ENCODE data around the gene AZU1.

Gene AZU1

DNA sequence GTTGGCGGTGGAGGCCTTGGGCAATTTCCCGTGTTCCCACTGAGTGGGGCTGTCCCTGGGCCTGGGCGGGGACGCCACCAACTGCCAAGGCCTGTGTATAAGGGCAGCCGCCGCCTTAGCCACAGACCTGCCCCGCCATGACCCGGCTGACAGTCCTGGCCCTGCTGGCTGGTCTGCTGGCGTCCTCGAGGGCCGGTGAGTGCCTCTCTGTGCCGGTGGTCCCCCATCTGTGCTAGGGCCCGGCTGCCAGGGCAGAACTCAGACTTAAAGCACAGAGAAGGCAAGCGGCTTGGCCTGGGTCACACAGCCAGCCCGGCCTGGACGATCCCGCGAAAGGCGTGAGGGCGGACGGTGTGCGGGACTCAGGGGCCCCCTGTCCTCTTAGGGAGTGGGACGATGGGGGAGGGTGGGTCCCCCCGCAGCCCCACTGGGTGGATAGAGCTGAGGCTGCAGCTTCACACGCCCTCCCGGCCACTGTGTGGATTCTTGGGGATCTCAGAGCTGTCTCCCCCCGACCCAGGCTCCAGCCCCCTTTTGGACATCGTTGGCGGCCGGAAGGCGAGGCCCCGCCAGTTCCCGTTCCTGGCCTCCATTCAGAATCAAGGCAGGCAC is at the start of gene AZU1:
Gene AZU1, plus strand, starts transcription at position 128 of the 612 bp plus-strand sequence. Its CDS starts 10 bp downstream, at position 138.
- DNase-seq: no peak

DNA sequence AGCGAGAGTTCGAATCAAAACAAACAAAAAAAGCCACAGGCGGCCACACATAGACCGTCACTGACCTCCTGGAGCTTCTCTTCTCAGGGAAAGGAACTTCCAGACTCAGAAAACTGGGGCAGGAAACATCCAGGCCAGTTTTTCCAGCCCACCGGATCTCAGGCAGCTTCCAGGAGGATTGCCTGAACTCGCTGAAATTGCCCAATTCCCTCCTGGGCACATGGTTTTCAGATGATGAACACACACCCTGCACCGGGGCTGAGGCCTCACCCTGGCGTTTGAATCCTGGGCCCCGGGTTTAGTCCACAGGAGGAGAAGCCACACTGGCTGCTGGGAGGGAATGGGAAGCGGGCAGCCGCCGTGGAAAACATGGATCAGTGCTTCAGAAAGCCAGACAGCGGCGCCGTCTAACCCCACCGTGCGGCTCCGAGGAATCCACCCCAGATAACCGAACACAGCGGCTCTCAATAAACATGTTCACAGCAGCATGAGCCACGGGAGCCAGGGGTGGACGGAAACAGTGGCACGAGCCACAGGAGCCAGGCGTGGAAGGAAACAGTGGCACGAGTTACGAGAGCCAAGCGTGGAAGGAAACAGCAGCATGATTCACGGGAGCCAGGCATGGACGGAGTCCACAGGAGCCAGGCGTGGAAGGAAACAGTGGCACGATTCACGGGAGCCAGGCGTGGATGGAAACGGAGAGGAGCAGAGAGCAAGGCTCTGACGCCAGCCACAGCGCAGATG is 48.6 kb upstream of the AZU1 start:
- peak; percentile 83 for DNase-seq

DNA sequence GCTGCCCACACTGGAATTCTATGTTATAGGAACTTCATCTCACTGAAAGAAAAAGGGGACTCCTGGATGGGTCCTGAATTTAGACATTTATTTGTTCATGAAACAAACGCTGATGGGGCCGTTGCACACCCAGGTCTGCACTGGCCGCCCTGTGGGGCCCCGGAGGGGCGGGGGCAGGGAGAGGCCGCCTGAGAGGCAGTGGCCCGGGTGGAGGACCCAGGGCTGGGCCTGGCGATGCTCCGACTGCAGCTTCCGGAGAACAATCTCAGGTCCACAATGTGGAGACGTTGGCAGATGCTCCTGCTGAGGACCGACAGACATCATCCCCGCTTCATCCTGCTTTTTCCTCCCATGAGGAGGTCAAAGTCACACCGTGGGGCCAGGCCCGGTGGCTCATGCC is 46.7 kb upstream of the AZU1 start:
- no peak for DNase-seq

DNA sequence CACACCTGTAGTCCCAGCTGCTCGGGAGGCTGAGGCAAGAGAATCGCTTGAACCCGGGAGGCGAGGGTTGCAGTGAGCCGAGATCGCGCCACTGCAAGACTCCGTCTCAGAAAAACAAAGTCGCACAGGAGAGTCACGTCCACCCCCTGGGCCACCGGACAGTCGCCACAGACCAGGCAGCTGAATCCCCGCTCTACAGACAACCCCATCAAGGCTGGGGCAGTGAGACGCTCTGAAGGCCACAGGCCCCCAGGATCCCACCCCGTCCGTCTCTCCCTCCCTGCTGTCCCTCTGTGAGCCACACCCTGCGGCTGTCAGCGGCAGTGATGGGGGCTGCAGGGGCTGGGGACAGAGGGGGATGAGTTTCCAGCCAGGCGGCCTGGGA is 45.8 kb upstream of the AZU1 start:
- DNase-seq: no peak

DNA sequence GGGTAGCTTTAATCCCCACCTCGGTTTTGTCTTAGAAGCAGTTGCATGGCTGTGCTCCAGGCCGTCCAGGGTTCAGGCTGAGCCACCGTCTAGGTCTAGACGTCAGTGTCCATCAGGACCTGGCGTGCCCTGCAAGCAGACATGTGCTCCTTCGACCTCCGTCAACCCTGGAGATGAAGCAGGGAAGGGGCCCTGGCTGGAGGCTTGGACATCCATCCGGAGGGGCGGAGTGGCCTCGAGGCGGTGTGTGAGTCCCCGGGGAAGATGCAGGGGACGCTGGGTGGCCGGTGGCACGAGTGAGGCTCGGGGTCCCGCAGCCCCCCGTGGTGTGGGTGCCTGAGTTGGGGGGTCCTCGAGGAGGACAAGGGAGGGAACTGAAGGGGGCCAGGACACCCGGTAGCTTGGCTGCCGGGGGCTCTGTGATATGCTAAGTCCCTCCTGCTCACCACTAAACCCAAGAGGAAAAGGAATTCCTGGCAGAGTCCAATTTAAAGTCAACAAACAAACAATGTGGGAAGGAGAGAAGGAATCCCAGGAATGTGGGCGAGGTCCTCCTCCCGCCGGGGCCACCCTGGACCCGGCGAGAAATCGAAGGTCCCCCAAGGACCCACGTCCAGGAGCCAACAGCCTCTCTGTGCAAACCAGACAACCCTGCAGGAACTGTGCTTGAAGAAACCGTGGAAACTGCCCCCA is 45.3 kb upstream of the AZU1 start:
- DNase-seq: peak; percentile 88

DNA sequence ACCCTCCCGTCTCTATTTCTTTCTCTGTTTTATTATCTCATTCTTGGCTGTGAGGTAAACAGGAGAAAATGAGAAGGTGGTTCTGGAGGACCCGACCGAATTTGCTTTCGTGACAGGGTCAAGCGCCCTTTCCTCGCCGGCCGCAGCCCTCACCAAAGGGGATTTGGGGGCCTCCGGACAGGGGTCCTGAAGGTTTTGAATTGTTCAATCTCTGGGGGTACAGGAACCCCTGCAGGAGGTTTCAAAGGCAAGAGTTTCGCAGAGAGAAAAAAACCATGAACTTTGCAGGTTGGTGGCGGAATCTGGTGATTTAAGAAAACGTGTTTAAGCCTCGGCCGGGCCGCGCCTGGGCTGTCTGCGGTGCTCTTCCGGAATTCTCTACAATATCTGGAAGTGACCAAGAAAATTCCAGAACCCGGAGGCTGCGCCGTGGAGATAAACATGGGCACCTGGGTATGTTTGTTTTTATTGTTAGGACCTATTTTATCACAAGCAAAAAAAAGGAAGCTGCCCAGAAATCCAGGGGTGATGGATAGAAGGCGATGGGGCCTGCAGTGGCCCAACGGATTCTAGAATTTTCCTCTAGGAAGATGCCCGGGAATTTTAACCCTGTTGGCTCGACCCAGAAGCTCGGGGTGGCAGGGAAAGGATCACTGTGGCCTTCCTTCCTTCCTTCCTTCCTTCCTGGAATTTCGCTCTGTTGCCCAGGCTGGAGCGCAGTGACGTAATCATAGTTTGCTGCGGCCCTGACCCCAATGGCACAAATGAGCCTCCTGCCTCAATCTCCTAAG is 44.6 kb upstream of the AZU1 start:
- DNase-seq: no peak

DNA sequence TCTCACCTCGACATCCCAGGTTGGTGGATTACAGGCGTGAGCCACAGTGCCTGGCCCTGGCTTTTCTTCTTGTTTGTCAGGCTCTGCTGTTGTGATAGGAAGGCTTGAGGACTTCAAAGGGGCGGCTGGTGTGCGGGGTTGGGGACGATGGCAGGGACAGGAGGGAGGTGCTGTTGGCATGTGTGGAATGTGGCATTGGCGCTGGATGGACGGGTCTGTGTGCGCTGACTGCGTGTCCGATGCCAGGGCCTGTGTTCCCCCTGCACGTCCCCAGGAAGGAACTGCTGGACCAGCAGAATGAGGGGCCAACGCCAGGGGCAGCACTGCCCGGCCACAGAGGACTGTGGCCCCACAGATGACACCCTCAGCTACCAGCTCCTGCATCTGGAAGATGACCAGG is 43.1 kb upstream of the AZU1 start:
- DNase-seq: no peak

GRCh38 chr19:787536-787935 is 40.1 kb upstream of the AZU1 start:
- DNase-seq: no peak

- DNase-seq: no peak
Measured at GRCh38 chr19:788686-788982, 39.0 kb upstream of the AZU1 start.

GRCh38 chr19:788983-789700 is 38.5 kb upstream of the AZU1 start:
- DNase-seq: peak; percentile 89

DNA sequence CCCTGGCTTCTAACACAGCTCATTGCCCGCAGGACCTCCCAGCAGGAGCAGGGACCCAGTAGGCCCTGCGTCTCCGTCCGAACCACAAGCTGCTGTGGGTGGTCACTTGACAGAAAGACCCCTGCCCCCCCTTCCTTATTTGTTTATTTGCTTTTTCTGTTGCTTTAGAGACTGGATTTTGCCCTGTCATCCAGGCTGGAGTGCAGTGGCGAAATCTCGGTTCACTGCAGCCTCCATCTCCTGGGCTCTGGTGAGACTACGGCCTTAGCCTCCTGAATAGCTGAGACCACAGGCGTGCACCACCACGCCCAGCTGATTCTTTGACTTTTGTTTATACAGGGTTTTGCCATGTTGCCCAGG is 38.0 kb upstream of the AZU1 start:
- DNase-seq: no peak

DNA sequence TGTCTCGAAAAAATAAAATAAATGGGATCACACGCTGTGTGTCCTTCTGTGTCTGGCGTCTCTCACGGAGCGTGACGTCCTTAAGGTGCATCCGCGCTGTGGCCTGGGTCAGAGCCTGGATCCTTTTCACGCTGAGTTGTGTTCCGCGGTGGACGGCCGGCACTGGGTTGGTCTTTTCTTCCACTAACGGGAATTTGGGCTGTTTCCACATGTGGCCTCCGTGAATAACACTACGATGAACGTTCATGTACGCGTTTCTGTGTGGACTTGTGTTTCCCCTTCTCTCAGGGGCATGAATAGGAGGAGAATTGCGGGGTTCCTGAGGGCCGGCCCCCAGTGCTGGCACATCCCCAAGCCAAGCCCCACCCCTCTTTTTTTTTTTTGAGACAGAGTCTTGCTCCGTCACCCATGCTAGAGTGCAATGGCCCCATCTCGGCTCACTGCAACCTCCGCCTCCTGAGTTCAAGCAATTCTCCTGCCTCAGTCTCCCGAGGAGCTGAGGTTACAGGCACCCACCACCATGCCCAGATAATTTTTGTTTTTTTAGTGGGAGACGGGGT is 36.5 kb upstream of the AZU1 start:
- no peak for DNase-seq

DNA sequence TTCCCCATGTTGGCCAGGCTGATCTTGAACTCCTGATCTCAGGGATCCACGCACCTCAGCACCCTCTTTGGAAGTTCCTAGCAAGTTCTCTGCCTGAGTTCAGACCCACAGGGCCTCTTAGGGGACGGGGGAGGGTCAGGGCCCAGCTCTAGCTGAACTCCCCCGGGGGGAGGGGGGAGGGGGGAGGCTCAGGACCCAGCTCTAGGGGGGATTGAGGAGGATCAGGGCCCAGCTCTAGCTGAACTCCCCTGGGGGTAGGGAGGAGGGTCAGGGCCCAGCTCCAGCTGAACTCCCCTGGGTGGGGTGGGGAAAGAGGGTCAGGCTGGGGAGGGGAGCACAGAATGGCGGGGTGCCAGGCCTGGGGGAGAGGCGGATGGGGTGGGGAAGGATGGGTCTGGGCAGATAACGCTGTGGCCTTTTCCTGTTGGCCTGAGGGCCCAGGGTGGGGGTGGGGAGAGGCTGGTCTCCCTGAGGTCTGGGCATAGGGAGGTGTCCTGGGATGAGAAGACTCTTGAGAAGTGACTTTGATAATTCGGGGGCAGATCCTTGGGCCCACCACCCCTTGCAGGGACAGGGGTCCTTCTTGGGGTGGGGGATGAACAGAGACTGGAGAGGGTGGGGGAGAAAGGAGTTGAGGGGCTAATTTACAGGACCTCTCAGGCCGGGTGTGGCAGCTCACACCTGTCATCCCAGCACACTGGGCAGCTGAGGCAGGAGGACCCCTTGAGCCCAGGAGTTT is 35.9 kb upstream of the AZU1 start:
- DNase-seq: no peak

DNA sequence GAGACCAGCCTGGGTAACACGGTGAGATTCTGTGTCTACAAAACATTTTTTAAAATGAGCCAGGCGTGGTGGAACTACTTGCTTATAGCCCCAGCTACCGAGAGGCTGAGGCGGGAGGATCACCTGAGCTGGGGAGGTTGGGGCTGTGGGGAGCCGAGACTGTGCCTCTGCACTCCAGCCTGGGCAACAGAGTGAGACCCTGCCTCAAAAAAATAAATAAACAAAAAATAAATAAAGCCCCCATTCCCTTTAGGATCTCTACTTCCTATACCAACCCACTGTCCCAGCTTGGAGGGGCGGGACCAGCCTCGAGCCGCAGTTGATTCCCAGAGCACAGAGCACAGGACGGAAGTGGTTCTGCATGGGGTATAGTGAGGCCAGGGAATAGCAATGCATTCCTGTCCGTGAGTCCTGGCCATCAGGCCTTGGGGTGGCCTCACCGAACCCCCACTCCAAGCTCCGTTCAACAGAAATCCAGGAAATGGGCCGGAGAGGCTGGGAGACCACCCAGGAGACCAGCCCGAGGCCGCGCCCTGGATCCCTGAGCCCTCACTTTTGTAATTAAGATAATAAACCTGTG is 35.2 kb upstream of the AZU1 start:
- DNase-seq: peak; percentile 60

GRCh38 chr19:793806-794205 is 33.8 kb upstream of the AZU1 start:
- DNase-seq: no peak

DNA sequence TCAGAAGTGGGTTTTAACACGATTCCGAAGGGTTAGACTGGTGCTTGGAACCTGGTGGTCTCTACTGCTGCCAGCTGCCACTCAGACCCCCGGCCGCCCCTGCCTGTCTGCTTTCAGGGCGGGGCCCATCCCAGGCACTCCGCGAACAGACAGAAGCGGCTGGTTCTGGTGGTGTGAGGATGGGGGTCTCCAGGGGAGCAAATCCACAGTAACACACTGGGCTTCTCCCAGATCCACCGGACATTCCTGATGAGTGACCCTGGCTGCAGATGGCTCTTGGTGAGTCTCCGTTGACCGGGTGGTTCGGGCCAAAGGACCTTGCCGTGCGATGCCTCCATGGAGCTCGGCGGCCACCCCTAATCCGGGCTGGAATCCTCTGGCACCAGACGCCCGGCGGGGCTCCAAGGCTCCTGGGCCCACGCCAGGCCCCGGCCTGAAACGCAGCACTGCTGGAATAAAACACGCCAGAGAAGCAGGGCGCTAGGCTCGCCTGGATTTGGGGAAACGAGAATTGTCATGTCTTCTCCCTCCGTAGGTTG is 32.5 kb upstream of the AZU1 start:
- no peak for DNase-seq

- DNase-seq: no peak
Measured at GRCh38 chr19:795691-796581, 31.7 kb upstream of the AZU1 start.

- peak; percentile 100 for DNase-seq
Measured at GRCh38 chr19:796692-797527, 30.7 kb upstream of the AZU1 start, which contains the start of gene PTBP1. Gene PTBP1 (plus strand): TSS chr19:797452. CDS start chr19:797498, 46 bp downstream.

Measured in islet precursor cell (in vitro differentiated cells).